Spleen (tissue), 7 donors: ENCODE results near the gene WDR81.
A peak's percentile ranks its signal among the peaks of the same experiment; 100 is the strongest.

Source experiments
- CTCF ChIP-seq, 11 experiments: fragments of 200-600 bp in 7 of 11; fragments of 450-650 bp in 4 of 11; sonication (generic) in 4 of 11; IDR thresholded peaks in 8 of 11; conservative IDR thresholded peaks in 3 of 11; 1 replicate in 7 of 11; 2 replicates in 4 of 11; pipeline versions ENCODE4 v1.4.0 to v1.8.0; 2016 to 2021; ENCODE audit warnings: antibody characterized with exemption in 11 of 11, inconsistent platforms in 4 of 11, mild to moderate bottlenecking in 1 of 11
- POLR2AphosphoS5 ChIP-seq, 3 donors: sonication (generic); formaldehyde crosslinking; IDR thresholded peaks; one replicate each; pipeline ENCODE4 v1.5.1; 2017; ENCODE audit warnings: antibody characterized with exemption in 3 of 3
- donor health status: DM: no; HTN: no; CAD: no; lungs with moderate emphysema.
- donor health status: DM: no; HTN: no; CAD: no.
- donor health status: DM: no; HTN: no; CAD: no.

- TF ChIP-seq CTCF (IDR thresholded peaks at IDR 0.05 in 8 of 11, conservative IDR thresholded peaks at IDR 0.05 in 3 of 11) (no peak), POLR2AphosphoS5 (IDR thresholded peaks at IDR 0.05) (peak; percentile 74 to 87 (median 81))
These were observed 9.3 kb upstream of the WDR81 start for GRCh38 chr17:1714980-1715802.
